Lung microvascular endothelial cell (primary cell): ENCODE results near the gene RFX8. TPM values are rescaled to one million over a fixed set of nuclear protein-coding genes. Genes with fewer than 3 reads are reported as not detected.
"Not testable (repeated sequence)": the region's sequence is repeated elsewhere in the genome, so short reads cannot be mapped to it uniquely, and the experiment has no call there.

Source experiments
- DNase-seq, 2 donors: peaks; one replicate each; pipeline versions ENCODE4 v3.0.0 to v3.0.0-alpha.2; 2010; ENCODE audit warnings: low read depth in 2 of 2
- total RNA-seq: library from RNA; depleted of rRNA; stranded (reverse); fragments of >200 nt; gene quantifications from 2 replicates; pipeline ENCODE4 v1.2.1, GENCODE V29; 2014

Gene RFX8
- total RNA-seq, 1 donor from 2014 or later: not detected

DNA sequence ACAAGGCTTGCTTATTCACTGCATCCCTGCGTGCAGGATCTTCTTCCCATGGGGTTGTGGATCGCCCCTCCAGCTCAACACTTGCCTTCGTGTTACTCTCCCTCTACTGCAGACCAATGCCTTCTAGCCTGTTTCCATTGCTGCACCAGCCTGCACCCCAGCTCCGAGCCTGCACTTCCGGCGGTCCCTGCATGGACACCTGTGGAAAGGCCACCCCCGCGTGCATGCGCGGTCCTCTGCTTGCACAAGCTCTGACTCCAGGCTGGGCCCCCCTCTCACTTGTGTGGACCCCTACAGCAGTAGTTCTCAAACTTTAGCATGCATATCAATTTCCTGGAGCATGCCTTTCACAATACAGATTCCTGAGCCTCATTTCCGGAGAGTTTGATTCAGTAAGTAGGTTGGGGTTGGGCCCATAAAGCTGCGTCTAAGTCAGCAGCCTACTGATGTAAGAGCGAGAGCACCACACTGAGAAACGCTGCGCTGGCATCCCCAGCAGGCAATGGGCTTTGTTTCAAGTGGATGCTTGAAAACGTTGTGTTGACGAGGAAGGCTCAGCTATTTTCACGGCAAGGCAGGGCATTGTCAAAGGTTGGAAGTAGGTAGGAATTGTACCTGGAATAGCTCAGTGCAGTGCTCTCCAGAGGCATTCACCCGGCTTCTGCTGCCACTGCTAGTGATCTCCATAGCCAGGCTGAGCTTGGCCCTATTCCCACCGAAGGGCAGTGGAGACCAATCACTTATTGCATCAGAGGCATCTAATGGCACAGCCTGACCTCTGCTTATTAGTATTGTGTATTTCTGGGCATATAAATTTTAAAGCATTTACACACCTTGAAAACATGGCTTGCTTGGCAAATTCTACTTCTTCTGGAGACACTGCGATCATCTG lies 120.2 kb downstream of the RFX8 start:
- DNase-seq: peak in 1 of 2 donors; percentile 53

GRCh38 chr2:101352631-101353030 lies 122.3 kb downstream of the RFX8 start:
- not testable (repeated sequence) for DNase-seq

DNA sequence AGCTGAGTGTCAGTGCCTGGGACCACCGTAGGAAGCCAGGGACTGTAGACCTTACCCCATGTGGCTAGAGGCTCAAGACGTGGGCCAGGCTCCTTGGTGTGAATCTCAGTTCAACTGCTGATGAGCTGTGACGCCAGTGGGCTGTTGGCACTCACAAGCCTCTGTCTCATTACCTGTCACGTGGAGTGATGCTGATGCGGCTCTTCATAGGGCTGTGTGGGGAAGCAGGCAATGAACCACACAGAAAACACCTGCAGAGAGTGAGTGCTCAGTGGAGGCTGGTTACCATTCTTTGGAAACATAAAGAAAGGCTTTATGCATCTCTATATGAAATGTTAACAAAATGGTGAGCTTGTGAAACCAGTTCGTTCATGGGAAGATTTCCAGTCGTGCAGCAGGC lies 123.7 kb downstream of the RFX8 start:
- no peak for DNase-seq

GRCh38 chr2:101349893-101350662 lies 124.8 kb downstream of the RFX8 start:
- DNase-seq: peak; percentile 24 to 69

GRCh38 chr2:101348883-101349282 lies 126.0 kb downstream of the RFX8 start:
- DNase-seq: no peak

Other genes with a start within 250 kb of the RFX8 start
- gene CNOT11, start 222.2 kb downstream of the RFX8 start, total RNA-seq: 12.9 and 15.7 TPM in 2 replicates
- gene RNF149, start 166.4 kb downstream of the RFX8 start, total RNA-seq: 29.0 and 34.3 TPM in 2 replicates
- 0.44 TPM in 1 of 2 replicates, not detected in the other for gene CREG2, start 87.6 kb downstream of the RFX8 start, total RNA-seq
- 67.1 and 112 TPM in 2 replicates for gene MAP4K4, start 222.6 kb upstream of the RFX8 start, total RNA-seq